GM21423 (cell line): ENCODE measurements around the gene N4BP3.

Experiments
- ATAC-seq: cut with Tn5 transposase; IDR thresholded peaks from one replicate; pipeline ENCODE4 v1.9.1; 2021; ENCODE audit warnings: mild to moderate bottlenecking, moderate library complexity; ENCODE audit not compliant: unreplicated experiment

N4BP3 gene

DNA sequence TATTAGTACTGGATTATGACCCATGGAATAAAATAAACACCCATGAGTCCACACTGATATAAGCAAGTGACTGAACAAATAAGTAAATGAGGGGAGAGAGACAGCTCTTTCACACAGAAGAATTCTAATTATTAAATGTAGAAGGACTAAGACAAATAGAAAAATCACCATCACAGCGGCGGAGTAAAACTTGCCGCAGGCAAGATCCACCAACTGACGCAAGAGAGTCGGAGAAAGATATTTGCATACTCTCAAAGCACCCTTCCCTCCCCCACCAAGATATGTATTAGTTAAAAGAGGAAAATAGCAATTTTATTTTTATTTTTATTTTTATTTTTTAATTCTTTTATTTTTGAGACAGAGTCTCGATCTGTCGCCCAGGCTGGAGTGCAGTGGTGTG lies 14.6 kb upstream of the N4BP3 start:
- ATAC-seq: no peak

DNA sequence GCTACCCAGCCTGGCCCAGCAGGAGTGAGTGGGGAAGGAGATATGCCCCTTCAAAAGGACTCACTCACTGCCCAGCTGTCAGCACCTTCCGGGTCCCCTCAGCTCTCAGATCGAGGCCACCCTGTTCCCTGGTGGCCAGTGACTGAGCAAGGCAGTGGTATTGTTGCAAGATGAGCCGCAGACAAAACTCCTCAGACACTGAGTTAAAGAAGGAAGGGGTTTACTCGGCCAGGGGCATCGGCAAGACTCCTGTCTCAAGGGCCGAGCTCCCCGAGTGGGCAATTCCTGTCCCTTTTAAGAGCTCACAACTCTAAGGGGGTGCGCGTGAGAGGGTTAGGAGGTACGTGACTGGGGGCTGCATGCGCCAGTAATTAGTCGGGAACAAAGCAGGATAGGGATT lies 9.7 kb upstream of the N4BP3 start:
- ATAC-seq: no peak

DNA sequence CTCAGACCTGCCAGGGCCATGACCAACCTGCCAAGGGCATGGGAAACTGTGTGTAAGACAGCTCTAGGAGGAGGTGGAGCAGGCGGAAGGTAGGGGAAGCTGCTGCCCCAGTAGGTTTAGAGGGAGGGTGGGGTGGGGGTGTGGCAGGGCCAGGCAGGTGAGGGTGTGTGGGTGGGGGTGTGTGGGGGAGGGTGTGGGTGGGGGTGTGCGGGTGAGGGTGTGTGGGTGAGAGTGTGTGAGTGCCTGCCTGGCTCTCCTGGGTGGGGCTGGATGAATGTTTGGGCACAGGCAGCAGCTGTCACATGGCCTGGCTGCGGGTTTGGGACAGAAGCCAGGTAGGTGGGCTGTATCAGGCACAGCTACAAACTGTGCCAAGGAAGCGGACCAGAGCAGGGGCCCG lies 8.8 kb upstream of the N4BP3 start:
- ATAC-seq: no peak

DNA sequence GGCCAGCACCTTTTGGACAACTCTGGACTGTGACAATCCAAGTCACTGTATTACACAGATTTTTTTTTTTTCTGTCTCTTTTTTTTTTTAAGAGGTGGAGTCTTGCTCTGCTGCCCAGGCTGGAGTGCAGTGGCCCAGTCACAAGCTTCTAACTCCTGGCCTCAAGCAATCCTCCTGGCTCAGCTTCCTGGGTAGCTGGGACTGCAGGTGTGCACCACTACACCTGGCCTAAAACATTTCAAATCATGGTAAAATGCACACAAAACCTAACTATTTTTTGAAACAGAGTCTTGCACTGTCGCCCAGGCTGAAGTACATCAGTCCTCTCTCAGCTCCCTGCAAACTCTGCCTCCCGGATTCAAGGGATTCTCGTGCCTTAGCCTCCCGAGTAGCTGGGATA lies 7.2 kb upstream of the N4BP3 start:
- ATAC-seq: no peak

DNA sequence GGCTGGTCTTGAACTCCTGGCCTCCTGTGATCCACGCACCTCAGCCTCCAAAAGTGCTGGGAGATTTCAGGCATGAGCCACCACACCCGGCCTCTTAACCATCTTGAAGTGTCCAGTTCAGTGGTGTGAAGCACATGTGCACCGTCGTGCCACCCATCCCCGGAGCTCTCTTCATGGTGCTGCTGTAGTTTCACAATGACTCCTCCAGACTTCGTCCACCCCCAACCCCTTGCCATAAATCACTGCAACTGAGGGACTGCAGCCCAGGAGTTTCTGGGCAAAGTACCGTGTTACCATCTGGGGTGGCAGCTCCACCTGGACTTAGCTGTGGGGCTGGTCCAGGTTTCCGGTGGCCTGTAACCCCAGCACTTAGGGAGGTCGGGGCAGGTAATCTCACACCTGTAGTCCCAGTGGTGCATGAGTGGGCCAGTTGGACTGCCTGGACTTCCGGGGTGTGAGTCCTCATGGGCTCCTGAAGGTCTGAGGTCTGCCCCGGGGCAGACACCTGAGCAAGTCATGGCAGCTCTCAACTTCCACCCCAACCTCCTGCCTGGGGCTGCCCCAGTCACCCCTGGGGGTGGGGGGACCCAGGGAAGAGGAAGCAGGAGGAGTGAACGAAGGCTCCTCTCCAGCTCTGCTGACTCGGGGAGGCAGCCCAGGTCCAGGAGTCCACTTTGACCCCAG lies 6.6 kb upstream of the N4BP3 start:
- ATAC-seq: no peak

DNA sequence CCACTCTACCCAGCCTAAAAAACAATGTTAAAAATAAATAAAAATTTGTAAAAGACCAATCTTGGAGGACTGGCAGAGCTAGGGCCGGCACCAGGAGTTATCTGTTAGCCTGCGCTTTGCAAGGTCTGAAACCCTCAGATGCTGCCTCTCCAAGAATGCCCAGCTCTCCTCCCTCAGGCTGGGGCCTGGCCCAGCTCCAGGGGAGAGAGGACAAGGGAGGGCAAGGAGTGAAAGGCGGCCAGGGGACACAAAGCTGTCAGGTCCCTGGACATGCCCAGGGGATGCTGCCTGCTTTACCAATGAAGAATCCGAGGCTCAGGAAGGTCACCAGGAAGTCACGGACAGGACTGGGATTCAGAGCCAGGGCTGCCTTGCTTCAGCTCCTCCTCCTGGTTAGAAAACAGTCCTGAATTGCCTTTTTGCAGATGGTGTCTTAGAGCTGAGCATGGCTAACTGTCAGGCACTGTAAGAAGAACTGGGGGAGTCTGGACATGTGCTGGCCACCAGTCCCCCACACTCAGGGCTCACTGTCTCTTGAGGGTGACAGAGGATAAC lies 5.5 kb upstream of the N4BP3 start:
- ATAC-seq: no peak

DNA sequence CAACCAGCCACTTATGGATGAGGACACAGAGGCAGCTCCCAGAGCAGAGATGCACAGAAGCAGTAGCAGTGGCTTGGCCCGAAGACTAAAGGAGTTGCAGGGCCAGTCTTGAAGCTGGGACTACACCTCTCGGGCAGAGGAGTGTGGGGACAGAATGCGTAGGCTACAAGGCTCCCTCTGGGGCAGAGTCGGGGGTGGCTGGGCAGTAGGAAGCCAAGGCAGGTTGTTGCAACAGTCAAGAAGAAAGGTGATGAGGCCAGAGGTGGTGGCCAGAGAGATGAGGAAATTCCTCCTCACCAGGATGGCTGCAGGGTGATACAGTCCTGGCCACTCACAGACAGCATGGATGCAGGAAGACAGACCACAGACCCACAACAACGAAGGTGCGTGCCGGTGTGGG lies 4.9 kb upstream of the N4BP3 start:
- no peak for ATAC-seq

DNA sequence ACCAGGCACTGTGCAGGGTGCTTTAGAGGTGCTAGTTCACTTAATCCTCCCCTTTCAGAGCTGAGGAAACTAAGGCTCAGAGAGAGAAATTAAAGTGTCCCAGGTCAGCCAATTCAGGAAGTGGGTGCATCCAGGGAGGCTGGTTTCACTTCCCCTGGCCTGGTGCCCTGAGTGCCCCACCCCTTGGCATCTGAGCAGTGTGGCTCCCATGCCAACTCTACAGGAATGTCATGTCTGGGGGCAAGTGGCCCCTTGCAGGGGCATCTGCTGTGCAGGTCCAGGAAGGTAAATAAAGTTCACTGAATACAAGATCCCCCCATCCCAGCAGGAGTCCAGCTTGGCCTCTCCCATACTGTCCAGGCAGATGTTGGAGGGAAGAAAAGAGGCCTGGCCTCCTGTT lies 4.4 kb upstream of the N4BP3 start:
- ATAC-seq: no peak

DNA sequence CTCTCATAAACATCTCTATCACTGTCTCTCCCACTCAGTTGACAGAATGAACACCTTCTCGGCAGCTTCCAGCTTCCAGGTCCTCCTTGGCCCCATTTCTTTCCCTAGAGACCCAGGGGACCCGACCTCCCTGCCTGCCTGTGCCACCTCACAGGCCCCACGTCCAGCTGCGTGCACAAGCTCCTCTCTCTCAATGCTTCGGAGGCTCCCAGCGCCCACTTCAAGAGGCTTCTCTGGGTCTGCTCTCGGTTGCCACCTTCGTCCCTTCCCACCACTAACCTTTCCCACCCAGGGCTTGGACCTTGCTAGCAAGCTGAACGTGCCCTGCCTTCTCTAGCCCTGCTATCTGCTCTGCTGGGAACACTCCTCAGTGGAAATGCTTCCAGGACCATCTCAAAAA lies 2.8 kb upstream of the N4BP3 start:
- no peak for ATAC-seq

DNA sequence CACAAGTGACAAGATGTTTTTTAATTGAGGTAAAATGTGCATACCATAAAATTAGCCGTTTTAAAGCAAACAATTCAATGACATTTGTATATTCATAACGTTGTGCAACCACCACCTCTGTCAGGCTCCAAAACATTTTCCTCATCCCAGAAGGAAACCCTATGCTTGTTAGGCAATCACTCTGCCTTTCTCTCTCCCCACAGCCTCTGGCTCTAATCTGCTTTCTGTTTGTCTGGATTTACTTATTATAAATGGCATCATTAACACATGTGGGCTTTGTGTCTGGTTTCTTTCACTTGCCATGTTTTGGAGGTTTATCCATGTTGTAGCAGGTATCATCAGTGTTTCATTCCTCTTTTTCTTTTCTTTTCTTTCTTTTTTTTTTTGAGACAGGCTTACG lies 1.4 kb upstream of the N4BP3 start:
- no peak for ATAC-seq

DNA sequence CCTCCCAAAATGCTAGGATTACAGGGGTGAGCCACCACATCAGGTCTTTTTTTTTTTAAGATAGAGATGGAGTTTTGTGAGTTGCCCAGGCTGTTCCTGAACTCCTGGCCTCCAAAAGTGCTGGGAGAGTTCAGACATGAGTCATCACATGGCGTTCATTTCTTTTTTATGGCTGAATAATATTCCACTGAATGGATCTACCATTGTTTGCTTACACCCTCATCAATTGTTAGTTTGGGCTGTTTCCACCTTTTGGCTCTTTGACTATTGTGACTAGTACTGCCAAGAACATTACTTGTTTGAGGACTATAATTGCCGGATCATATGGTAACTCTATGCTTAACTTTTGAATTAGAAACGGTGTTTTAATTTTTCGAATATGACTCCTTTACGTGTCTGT lies 787 bp upstream of the N4BP3 start:
- ATAC-seq: no peak

DNA sequence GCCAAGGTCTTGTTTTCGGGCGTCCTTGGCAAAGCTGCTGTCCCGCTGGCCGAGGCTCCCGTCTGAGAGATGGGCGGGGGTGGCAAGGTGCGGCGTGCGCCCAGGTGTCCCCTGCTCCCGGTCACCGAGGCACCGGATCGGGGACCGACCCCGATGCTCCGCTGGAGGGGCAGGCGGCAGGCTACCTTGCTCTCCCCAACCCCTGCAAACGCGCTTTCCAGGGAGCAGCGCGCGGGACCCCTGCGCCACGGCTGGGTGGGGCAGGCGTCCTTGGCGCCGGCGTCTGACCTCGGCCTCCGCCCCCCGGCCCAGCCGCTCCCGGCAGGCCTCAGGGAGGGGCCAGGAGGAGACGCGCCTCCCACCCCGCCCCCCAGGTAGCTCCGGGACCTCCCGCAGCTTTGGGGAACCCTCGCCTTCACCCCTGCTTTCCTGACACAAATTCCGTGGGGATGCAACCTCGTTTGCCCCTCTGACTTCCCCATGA lies 551 bp downstream of the N4BP3 start:
- no peak for ATAC-seq

DNA sequence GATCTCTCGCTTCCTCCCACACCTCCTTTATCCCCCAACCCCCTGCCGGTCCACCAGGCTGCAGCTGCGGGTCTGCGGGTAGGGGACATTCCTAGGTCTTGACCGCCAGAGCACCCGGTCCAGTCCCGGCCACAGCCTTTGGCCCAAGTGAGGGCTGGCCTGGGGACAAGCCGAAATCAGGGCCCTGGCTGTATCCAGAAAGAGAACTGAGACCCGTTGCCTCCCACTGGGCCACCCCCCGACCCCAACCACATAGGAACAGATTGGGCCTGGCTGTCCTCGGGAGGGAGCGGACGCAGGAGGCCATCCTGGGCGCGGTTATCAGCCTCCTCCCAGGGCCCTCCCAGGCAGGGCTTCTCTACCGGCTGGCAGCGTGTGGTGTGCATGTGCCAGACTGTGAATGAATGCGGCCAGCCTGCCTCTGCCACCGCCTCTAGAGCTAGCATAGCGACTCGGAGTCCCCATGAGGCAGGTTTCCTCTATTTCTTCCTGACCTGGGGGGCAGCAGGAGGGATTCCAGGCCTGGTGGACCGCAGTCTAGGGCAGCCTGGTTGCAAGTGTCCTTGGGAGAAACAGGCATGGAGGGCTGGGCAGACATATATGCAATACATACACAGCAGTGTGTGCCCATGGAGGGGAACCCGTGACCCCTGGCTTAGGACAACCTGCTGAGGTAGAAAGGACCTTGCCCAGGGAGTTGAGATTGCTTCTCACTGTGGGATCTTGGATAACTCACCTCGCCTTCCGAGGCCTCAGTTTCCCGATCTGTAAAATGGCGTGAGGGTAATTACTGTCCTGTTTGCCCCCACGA lies 1.2 kb downstream of the N4BP3 start:
- no peak for ATAC-seq

DNA sequence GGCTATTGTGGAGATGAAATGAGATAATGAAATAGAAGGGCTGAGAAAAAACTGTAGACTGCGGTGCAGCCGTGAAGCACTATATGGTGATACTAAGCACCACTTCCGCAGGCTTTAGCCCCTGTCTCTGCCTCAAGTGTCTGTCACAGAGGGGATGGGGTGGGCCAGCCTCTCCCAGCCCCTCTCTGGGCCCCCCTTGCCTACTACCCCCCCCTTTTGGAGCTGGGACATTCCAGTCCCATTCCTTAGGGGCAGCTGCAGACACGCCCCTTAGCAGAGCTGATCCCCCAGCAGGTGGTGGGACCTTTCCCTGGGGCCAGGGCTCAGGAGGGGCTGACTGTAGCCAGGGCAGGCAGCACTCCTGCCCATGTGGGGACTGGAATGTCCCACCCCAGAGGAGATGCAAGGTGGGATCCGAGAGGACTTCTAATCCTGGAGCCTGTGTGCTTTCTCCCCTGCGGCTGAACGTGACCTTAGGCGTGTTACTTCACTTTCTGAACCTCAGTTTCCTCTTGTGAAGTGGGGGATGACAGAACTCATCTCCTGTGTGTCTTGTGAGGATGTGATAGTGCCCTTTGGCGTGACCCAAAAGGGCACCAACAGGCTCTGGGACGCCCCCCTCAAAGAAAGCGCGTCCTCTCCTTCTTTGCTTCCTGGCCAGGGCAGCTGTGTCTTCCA lies 1.9 kb downstream of the N4BP3 start:
- no peak for ATAC-seq

DNA sequence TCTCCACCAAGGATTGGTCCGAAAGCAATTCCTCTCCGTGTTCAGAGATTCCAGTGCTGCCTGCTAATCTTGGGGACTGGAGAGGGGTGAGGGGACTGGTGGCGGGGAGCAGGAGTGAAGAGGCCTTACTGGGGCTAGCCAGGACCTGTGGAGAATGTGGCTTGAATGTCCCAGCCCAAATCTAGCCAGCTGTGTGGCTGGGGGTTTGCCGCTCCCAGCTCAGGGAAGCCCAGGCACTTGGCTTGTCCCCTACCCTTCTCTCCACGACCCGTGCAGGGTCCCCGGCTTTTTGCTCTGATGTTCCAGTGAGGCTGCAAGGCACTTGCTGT lies 2.4 kb downstream of the N4BP3 start:
- no peak for ATAC-seq

DNA sequence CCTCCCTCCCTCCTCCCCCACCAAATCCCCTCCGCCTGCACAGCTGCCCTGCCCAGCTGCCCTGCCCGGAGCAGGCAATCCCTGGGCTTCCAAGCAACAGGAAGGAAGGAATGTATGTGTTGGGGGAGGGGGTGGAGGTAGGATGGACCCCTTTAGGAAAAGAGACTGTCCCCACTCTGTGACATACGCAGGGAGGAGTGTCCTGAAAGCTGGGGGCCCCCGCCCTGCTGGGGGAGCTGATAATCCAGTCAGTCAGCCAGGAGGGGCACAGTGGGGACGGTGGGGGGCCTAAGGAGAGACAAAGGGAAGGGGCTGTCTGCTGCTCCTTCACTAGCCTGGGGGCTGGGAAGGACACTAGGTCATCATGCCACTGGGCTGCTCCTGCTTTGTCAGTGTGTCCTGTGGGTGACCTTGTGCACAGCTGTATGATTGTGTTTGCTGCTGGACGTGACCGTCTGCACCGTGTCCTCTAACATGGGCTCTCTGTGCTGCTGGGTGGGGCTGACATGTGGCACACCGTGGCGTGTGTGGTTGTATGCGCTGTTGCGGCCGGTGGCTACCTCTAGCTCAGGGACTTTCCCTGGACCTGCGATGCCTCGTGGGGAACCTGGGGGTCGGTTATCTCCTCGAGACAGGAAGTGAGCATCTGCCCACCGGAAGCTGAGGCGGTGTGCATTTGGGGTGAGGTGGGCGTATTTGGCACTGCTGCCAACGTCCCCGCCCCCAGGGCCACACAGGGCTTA lies 3.0 kb downstream of the N4BP3 start:
- ATAC-seq: peak; percentile 32

DNA sequence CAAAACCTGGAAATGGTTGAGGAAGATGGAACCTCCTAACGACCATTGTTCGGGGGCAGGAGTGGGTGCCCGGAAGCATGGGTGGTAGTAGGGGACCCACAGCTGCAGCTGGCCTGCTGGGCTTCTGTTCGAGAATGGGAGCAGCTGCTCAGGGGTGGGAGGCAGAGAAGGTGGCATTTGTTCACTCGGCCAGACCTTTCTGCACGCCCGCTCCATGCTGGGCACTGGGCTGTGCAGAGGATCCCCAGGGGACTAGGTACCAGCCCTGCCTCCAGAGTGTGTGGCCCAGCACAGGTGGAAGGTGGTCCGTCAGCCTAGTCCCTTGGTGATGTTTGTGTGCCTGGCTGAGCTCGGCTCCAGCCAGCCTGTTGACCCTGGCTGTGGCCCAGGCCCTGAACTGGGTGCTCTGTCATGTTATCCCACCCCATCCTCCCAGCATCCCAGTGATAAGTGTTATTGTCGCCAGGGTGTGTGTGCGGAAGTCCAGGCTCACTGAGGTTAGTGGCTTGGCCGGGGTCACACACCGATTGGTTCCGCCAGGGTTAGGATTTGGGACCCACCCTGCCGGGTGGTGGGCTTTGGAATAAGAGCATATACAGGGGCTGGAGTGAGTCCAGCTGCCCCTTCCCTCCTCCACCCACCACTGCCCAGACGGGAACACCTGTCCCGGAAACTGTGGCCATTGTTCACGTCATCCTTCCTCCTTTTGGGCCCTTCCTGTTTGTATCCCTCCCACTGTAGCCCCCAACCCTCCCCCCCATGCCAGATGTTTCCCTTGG lies 4.8 kb downstream of the N4BP3 start:
- no peak for ATAC-seq

DNA sequence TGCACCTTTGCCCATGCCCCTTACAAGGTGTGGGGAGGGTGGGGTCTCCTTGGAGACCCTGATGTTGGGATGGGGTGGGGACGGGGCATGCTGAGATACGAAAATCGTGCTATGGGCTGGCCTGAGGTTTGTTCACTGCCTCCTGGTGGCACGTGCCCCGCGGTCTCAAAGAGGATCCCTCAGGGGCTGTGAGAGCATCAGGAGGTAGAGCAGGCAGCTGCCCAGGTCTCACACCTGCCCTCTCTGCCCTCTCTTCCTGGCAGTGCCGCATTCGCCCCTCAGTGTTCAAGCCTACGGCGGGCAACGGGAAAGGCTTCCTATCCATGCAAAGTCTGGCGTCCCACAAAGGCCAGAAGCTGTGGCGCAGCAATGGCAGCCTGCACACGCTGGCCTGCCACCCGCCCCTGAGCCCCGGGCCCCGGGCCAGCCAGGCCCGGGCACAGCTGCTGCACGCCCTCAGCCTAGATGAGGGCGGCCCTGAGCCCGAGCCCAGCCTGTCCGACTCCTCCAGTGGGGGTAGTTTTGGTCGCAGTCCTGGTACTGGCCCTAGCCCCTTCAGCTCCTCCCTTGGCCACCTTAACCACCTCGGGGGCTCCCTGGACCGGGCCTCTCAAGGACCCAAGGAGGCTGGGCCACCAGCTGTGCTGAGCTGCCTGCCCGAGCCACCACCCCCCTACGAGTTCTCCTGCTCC lies 6.7 kb downstream of the N4BP3 start:
- no peak for ATAC-seq

DNA sequence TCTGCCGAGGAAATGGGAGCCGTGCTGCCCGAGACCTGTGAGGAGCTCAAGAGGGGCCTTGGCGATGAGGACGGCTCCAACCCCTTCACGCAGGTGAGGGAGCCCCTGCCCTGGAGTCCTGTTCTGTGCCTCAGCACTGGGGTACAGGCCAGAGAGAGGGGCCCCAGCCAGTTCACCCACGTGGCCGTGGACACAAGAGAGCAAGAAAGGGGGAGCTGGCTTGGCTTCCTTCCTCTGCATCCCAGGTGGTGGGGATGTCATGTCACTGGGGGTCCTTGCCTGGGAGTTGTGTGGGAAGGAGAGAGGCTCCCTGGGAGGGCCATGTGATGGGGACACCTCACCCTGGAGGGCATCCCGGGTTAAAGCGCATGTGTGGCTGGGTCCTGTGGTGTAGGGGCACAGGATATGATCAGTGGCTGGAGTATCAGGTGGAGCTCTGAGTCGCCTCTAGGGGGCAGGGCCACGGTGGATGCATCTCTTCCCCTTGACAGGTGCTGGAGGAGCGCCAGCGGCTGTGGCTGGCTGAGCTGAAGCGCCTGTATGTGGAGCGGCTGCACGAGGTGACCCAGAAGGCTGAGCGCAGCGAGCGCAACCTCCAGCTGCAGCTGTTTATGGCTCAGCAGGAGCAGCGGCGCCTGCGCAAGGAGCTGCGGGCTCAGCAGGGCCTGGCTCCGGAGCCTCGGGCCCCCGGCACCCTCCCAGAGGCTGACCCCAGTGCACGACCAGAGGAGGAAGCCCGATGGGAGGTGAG lies 7.5 kb downstream of the N4BP3 start:
- ATAC-seq: peak; percentile 71
